Astrocyte (in vitro differentiated cells and primary cell): ENCODE data around the gene SPATA1.
"Not testable (repeated sequence)": the region's sequence is repeated elsewhere in the genome, so short reads cannot be mapped to it uniquely, and the experiment has no call there.

Experiments
- EZH2 ChIP-seq: IDR thresholded peaks from 2 replicates; pipeline ENCODE4 v1.6.1; 2012; ENCODE audit warnings: mild to moderate bottlenecking, low read length, inconsistent platforms; ENCODE audit not compliant: insufficient read depth
- TF ChIP-seq, protein P1 (sequence below): IDR thresholded peaks from 2 replicates; pipeline ENCODE4 v1.5.1; 2011; ENCODE audit warnings: low read depth, mild to moderate bottlenecking, inconsistent platforms, low read length, moderate library complexity; ENCODE audit not compliant: insufficient read depth

DNA sequence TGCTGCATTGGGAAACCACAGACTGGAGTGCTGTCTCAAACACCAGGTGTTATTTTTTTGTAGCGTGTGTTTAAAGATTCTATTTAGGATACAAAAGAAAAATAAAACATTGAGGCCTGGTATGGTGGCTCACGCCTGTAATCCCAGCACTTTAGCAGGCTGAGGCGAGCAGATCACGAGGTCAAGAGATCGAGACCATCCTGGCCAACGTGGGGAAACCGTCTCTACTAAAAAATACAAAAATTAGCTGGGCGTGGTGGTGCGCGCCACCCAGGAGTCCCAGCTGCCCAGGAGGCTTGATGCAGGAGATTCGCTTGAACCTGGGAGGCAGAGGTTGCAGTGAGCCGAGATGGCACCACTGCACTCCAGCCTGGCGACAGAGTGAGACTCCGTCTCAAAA is 1.7 kb downstream of the SPATA1 start:
- TF ChIP-seq, protein P1, sequence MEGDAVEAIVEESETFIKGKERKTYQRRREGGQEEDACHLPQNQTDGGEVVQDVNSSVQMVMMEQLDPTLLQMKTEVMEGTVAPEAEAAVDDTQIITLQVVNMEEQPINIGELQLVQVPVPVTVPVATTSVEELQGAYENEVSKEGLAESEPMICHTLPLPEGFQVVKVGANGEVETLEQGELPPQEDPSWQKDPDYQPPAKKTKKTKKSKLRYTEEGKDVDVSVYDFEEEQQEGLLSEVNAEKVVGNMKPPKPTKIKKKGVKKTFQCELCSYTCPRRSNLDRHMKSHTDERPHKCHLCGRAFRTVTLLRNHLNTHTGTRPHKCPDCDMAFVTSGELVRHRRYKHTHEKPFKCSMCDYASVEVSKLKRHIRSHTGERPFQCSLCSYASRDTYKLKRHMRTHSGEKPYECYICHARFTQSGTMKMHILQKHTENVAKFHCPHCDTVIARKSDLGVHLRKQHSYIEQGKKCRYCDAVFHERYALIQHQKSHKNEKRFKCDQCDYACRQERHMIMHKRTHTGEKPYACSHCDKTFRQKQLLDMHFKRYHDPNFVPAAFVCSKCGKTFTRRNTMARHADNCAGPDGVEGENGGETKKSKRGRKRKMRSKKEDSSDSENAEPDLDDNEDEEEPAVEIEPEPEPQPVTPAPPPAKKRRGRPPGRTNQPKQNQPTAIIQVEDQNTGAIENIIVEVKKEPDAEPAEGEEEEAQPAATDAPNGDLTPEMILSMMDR: not testable (repeated sequence)
- not testable (repeated sequence) for TF ChIP-seq EZH2
